MM.1S (cell line): ENCODE data around the gene ALKBH2.

Source experiments
- CTCF ChIP-seq: fragments of 300-600 bp; sonication (generic); IDR thresholded peaks from 2 replicates; pipeline ENCODE4 v1.5.1; 2016; ENCODE audit warnings: antibody characterized with exemption, low read length, mixed read lengths
- EZH2 ChIP-seq: fragments of 300-600 bp; sonication (generic); optimal IDR thresholded peaks from 2 replicates; pipeline ENCODE3; 2017; ENCODE audit warnings: low read depth, mild to moderate bottlenecking, antibody characterized with exemption, low read length, mixed read lengths
- EZH2phosphoT487 ChIP-seq: fragments of 300-600 bp; sonication (generic); IDR thresholded peaks from 2 replicates; pipeline ENCODE4 v1.6.1; 2018; ENCODE audit warnings: antibody characterized with exemption, low read length

- no peak for TF ChIP-seq EZH2
- TF ChIP-seq CTCF, result no peak
- no peak for TF ChIP-seq EZH2phosphoT487
These were observed 19.6 kb upstream of the ALKBH2 start for GRCh38 chr12:109112720-109113465.
